GM21786 (cell line): ENCODE measurements around the gene SMURF1.

Source experiments
- ATAC-seq: cut with Tn5 transposase; IDR thresholded peaks from one replicate; pipeline ENCODE4 v1.9.1; 2021; ENCODE audit not compliant: unreplicated experiment

Gene SMURF1

GRCh38 chr7:98993024-98993897 lies 150.6 kb downstream of the SMURF1 start:
- no peak for ATAC-seq

- no peak for ATAC-seq
Observed at GRCh38 chr7:98992076-98992475, 151.8 kb downstream of the SMURF1 start.

- no peak for ATAC-seq
Observed at GRCh38 chr7:98991141-98991540, 152.8 kb downstream of the SMURF1 start.

- no peak for ATAC-seq
Observed at GRCh38 chr7:98990356-98990755, 153.6 kb downstream of the SMURF1 start.

- no peak for ATAC-seq
Observed at GRCh38 chr7:98988641-98989040, 155.3 kb downstream of the SMURF1 start.

- no peak for ATAC-seq
Observed at GRCh38 chr7:98985945-98986344, 158.0 kb downstream of the SMURF1 start.

GRCh38 chr7:98985406-98985805 lies 158.5 kb downstream of the SMURF1 start:
- ATAC-seq = no peak

GRCh38 chr7:98984126-98984525 lies 159.8 kb downstream of the SMURF1 start:
- ATAC-seq = no peak

- ATAC-seq = no peak
Observed at GRCh38 chr7:98982686-98983085, 161.2 kb downstream of the SMURF1 start.

GRCh38 chr7:98981701-98982100 lies 162.2 kb downstream of the SMURF1 start:
- no peak for ATAC-seq

- no peak for ATAC-seq
Observed at GRCh38 chr7:98978672-98979071, 165.2 kb downstream of the SMURF1 start.
